Stimulated activated CD4-positive, alpha-beta T cell treated with anti-CD3 and anti-CD28 coated beads, Interleukin-15, amount 100 ng/mL, for 48 hours (primary cell): ENCODE results near the gene TSSC4.

Source experiments
- DNase-seq, 2 donors: peaks; one replicate each; pipeline ENCODE4 v3.0.0-alpha.2; 2020; ENCODE audit warnings: low read depth in 2 of 2

TSSC4 gene

GRCh38 chr11:2386591-2386990, 14.0 kb upstream of the TSSC4 start:
- no peak for DNase-seq

GRCh38 chr11:2387266-2387987, 13.1 kb upstream of the TSSC4 start:
- no peak for DNase-seq

- no peak for DNase-seq
Observed at GRCh38 chr11:2388431-2389376, 11.8 kb upstream of the TSSC4 start.

- DNase-seq, result no peak
Observed at GRCh38 chr11:2389377-2390026, 11.0 kb upstream of the TSSC4 start.

DNA sequence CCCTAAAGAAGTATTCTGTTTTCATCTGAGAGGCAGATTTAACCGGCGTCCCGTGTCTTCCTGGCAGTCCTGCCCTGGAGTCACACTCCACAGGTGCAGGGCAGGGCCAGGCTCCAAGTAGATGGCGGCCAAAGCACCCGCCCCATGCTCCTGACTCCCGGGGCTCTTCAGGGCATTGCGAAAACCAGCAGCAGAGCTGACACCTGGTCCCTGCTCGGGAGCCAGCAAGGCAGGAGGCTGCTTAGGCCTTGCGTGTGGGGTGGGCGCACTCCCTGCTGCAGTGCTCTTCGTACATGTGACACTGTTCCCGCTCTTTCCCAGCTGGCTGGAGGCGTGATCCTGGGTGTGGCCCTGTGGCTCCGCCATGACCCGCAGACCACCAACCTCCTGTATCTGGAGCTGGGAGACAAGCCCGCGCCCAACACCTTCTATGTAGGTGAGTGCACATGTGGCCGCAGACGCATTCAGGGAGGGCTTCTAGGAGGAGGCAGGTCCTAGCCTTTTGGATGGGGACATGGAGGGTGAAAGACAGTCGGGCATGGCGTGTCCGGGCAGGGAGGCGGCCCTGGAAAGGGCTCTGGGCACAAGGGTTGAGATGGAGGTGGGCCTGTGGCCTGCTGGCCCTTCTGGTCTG, 10.3 kb upstream of the TSSC4 start:
- no peak for DNase-seq

DNA sequence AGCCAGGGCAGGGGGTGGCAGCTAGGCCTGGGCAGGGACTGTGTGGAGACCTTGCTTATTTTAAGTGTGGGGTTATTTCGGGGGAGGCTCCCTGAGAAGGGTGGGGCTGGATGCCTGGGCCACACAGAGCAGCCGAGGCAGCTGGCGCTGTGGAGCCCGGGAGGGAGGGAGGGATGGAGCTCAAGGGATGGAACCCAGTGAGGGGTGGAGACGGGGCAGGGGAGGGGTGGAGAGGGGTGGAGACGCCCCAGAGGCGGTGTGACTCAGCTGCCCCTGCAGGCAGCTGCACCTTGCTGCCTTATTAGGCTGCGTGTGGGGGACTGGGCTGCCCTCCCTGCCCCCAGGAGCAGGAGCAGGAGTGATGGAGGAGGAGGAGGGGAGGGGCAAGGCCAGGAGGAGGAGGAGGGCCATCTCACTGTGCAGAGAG, 9.8 kb upstream of the TSSC4 start:
- no peak for DNase-seq

GRCh38 chr11:2391181-2391975, 9.2 kb upstream of the TSSC4 start:
- DNase-seq, result no peak

GRCh38 chr11:2392241-2392959, 8.2 kb upstream of the TSSC4 start:
- no peak for DNase-seq

- DNase-seq, result no peak
Observed at GRCh38 chr11:2393111-2393868, 7.3 kb upstream of the TSSC4 start.

DNA sequence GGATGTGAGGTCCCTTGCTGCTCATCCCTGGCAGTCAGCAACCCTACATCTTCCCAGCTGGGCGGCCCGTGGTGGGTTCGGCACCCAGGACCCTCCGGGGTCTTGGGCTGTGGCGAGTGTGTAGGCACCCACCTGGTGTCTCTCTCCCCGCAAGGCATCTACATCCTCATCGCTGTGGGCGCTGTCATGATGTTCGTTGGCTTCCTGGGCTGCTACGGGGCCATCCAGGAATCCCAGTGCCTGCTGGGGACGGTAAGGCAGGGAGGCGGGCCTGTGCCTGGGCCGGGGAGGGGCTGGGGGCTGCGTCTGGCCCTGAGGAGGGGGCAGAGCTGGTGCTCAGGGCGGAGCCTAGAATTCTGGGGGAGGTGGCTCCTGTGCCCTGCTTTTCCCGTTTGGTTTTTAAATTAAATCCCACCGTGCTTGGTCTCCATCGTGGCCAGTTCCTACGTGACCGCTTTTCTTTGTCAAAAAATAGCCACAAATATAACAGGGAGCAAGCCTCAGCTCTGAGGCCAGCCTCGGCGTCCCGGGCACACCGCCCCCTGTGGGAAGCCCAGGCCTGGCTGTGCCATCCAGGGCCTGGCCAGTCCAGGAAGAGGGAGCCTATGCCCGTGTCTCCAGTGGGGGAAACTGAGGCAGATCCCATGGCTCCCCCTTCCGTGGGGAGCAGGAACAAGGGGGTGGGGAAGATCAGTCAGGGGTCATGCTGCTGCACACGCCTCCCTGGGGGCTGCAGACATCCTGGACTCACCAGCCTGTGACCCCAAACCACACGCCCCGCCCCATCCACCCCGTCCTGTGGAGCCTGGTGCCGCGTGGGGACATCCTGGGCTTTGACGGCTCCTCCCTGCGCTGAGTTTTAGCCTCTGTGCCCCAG, 6.4 kb upstream of the TSSC4 start:
- no peak for DNase-seq

- no peak for DNase-seq
Observed at GRCh38 chr11:2394818-2395105, 5.8 kb upstream of the TSSC4 start.

DNA sequence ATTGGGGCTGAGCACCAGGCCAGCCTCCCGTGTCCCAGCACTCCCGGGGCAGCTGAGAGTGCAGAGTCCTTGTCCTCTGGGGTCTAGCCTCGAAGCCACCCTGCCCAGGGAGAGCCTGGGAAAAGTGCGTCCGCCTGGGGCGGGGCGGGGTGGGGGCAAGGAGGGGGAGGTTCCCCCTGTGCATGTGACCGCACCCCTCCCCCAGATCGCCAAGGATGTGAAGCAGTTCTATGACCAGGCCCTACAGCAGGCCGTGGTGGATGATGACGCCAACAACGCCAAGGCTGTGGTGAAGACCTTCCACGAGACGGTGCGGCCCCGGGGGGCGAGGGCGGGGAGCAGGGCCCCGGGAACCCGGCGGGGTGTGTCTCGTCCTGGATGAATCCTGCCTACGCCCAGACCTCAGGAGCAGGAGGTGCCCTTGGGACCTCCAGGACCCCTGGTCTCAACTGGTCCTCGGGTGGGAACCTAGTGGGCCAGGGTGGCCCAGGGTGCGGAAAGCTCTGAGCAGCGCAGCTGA, 5.3 kb upstream of the TSSC4 start:
- DNase-seq, result no peak

DNA sequence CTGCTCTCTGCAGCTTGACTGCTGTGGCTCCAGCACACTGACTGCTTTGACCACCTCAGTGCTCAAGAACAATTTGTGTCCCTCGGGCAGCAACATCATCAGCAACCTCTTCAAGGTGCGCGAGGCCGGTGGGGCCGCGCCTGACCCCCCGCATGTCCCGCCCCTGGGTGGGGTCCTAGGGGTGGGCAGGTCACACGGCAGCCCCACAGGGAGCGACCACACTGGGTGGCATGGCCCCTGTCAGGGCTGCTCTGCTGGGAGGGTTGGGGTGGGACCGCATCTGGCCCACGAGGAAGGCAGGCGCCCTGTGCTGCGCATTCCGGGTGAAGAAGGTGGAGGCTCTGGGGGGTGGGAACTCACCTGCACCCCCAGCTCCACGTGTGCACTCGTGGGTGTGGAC, 4.7 kb upstream of the TSSC4 start:
- no peak for DNase-seq

GRCh38 chr11:2396471-2396870, 4.1 kb upstream of the TSSC4 start:
- DNase-seq, result no peak

- DNase-seq, result no peak
Observed at GRCh38 chr11:2397005-2397404, 3.5 kb upstream of the TSSC4 start.

- no peak for DNase-seq
Observed at GRCh38 chr11:2398664-2399355, 1.7 kb upstream of the TSSC4 start.

GRCh38 chr11:2399488-2400068, 972 bp upstream of the TSSC4 start:
- DNase-seq, result no peak
